ENCODE results near the gene ME3.
"Not testable (repeated sequence)": the region's sequence is repeated elsewhere in the genome, so short reads cannot be mapped to it uniquely, and the experiment has no call there.

The ME3 gene

GRCh38 chr11:86663291-86663690 lies 9.1 kb downstream of the ME3 start:
- no peak overlapping the region for H3K4me3 ChIP-seq (ENCODE audit: low read depth, low read length)
- TF ChIP-seq CTCF (IDR thresholded peaks at IDR 0.05; ENCODE audit: low read depth, low read length, missing control alignments): no peak
- DNase-seq (ENCODE audit: low read depth): no peak

DNA sequence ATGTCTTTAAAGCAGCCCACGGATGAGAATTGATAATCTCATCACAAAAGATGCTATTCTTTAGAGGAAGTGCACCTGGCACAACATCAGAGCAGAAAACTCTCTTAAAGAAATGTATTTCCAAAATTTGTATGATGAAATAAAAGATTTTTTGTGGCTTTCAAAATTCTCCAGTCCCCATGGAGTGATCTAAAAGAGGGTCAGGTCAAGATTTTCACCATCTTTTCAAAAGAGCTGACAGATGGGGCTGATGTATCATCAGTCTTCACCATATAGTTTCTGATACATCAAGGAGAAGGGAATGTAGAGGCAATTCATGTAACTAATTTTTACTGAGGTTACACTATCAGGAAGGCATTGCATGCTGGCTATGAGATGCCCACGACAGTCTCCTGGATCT lies 11.7 kb downstream of the ME3 start:
- no peak overlapping the region for H3K4me3 ChIP-seq (ENCODE audit: low read depth, low read length)

DNA sequence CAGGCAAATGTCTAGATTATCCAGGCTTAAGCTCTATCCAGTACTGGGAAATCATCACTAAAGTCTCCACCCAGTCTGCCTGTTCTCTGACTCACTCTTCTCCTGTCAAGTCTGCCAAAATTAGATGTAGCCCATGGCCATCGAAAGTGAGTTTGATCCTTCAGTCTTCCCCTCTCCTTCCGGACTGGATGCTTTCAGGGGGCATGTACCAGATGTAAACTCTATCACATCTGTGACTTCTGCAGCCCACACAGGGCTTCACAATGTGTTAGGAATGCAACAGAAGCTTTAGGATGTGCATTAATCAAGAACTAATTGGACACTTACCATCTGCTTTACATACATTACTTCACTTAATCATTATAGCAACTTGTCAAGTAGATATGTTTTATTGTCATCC lies 12.3 kb downstream of the ME3 start:
- H3K4me3 ChIP-seq (ENCODE audit: low read depth, low read length): no peak overlapping the region
- DNase-seq (ENCODE audit: low read depth): no peak
- TF ChIP-seq CTCF (IDR thresholded peaks at IDR 0.05; ENCODE audit: low read depth, low read length, missing control alignments): no peak

More for the DNA sequence above, 11.7 kb downstream of the ME3 start:
- TF ChIP-seq CTCF (IDR thresholded peaks at IDR 0.05; ENCODE audit: low read depth, low read length, missing control alignments): no peak
- DNase-seq (ENCODE audit: low read depth): no peak

GRCh38 chr11:86658534-86658933 lies 13.9 kb downstream of the ME3 start:
- DNase-seq (ENCODE audit: low read depth): no peak
- H3K4me3 ChIP-seq (ENCODE audit: low read depth, low read length): no peak overlapping the region
- TF ChIP-seq CTCF (IDR thresholded peaks at IDR 0.05; ENCODE audit: low read depth, low read length, missing control alignments): no peak

DNA sequence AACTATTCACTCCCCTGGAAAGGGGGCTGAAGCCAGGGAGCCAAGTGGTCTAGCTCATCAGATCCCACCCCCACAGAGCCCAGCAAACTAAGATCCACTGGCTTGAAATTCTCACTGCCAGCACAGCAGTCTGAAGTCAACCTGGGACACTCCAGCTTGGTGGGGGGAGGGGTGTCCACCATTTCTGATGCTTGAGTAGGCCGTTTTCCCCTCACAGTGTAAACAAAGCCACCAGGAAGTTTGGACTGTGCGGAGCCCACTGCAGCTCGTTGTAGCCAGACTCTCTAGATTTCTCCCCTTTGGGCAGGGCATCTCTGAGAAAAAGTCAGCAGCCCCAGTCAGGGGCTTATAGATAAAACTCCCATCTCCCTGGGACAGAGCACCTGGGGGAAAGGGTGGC lies 27.2 kb downstream of the ME3 start:
- not testable (repeated sequence) for DNase-seq (ENCODE audit: low read depth); H3K4me3 ChIP-seq (ENCODE audit: low read depth, low read length)

GRCh38 chr11:86644291-86644690 lies 28.1 kb downstream of the ME3 start:
- DNase-seq (ENCODE audit: low read depth): no peak
- no peak for TF ChIP-seq CTCF (IDR thresholded peaks at IDR 0.05; ENCODE audit: low read depth, low read length, missing control alignments)
- no peak overlapping the region for H3K4me3 ChIP-seq (ENCODE audit: low read depth, low read length)

DNA sequence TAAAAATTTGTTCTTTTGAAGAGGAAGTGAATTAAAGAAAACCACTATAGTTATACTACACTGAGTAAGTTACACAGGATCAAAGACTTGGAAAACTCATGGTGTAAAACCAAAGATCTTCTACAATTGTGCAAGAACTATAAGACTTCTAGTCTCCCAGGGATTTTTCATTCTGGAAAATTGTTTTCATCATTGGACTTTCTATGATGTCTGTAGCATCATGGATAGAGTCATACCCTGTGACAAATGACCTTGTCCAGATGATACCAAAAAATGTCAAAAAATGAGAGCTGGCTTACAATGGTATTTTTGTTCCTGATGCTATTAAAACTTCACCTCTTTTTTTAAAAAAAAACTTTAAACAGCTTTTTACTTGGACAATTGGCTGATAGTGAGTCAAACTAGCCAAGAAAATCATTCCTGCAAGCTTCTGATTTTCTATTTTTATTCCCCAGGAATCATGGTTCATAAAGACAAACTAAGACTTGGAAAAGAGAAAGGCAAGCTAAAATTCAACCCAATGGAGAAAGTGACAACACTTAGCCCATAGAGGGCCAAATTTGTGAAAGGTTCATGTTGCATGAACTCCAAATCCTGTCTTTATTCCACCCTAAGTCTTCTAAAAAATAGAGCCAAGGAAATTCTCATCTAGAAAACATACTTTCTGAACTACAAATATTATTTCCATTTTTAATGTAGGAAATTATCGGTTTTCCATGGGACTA lies 30.7 kb downstream of the ME3 start:
- no peak for TF ChIP-seq CTCF (IDR thresholded peaks at IDR 0.05; ENCODE audit: low read depth, low read length, missing control alignments)
- DNase-seq (ENCODE audit: low read depth): no peak
- no peak overlapping the region for H3K4me3 ChIP-seq (ENCODE audit: low read depth, low read length)
